T1000 (cell line): ENCODE measurements around the gene NPIPB9.
"Not testable (repeated sequence)": the region's sequence is repeated elsewhere in the genome, so short reads cannot be mapped to it uniquely, and the experiment has no call there.

Source experiments
- DNase-seq: peaks from one replicate; lab custom pipeline; 2025; ENCODE audit warnings: mixed read lengths; lab: John Stamatoyannopoulos, UW

The NPIPB9 gene

DNA sequence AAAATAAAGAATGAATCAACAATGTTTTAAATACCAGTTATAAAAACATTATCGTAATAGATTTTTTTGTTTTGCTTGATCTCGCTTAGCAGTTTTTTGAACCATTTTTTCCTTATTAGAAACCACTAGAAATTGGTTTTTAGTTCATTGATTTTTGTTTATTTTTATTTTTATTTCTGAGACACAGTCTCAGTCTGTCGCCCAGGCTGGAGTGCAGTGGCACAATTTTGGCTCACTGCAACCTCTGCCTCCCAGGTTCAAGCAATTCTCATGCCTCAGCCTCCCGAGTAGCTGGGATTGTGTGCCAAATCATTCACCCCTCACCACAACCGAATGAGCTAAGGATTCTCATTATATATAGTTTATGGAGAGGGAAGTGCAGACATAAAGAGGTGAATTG, at the start of gene NPIPB9:
TSS of gene NPIPB9 (plus strand) at position 301 of the 400 bp plus-strand sequence.
- DNase-seq: not testable (repeated sequence)

DNA sequence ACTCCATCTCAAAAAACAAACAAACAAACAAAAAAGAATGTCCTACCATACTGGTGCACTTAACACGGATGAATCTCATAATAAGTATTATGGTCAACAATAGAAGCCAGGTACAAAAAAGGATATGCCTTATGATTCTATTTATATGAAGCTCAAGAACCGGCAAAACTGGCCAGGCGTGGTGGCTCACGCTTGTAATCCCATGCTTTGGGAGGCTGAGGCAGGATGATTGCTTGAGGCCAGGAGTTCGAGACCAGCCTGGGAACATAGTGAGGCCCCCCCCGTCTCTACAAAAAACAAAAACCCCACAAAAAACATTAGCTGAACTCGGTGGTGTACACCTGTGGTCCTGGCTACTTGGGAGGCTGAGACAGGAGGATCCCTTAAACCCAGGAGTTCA, 47.3 kb upstream of the NPIPB9 start:
- not testable (repeated sequence) for DNase-seq

DNA sequence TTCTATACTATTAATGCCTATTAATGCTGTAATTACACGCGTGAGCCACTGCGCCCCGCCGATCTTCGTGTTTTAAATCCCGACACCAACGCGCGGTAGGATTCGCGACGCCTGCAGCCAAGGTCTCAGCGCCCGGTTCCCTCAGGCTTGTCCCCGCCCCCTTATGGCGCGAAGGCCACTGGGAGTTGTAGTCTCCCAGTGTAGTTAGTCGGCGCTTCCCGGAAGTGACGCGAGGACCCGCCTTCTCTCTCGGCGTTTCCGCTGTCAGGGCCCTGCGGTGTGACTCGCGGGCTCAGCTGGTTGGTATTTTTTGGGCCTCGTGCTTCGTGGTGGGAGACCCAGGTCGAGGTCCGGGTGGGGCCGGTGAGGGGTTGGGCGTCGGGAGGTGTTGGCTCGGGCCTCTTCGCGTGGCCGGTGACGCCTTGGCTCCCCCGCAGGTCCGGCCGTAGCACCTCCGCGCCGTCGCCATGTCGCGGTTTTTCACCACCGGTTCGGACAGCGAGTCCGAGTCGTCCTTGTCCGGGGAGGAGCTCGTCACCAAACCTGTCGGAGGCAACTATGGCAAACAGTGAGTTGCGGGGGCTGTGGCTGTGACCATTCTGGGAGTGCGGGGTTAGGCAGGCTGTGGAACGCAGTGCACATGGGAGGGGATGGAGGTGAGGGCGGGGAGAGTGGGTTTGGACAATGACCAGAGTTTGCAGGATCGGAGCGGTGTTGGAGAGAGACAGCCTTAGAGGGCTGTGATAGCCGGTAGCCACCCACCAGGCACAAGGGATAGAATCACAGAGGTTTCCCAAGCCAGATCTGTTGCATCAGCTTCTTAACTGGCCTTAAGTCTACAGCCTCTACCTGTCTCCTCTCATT, 40.1 kb upstream of the NPIPB9 start, which contains the start of gene EIF3C:
TSS of gene EIF3C (plus strand) at position 245 of the 864 bp plus-strand sequence. CDS start at position 468, 223 bp downstream.
- not testable (repeated sequence) for DNase-seq

DNA sequence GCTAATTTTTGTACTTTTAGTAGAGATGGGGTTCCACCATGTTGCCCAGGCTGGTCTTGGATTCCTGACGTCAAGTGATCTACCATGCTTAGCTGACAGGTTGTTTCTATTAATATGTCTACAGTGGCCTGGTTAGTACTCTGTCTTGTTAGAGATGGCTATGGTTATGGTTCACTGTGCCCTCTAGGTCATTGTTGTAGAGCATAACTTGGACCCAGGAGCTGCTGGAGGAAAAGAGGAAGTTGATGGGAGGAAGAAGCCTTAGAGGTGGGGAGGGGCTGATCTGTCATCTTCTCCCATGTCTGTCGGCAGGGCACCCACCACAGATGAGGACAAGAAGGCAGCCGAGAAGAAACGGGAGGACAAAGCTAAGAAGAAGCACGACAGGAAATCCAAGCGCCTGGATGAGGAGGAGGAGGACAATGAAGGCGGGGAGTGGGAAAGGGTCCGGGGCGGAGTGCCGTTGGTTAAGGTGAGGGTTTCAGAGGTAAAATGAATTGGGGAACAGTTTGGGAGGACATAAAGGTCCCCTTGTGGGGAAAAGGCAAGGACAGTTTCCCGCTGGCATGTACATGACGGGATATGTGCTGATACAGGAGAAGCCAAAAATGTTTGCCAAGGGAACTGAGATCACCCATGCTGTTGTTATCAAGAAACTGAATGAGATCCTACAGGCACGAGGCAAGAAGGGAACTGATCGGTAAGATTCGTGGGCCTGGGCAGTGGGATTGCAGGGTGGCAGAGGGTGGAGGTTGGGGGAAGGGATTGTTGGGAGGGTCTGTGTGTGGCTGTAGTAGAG, 28.5 kb upstream of the NPIPB9 start:
- not testable (repeated sequence) for DNase-seq

DNA sequence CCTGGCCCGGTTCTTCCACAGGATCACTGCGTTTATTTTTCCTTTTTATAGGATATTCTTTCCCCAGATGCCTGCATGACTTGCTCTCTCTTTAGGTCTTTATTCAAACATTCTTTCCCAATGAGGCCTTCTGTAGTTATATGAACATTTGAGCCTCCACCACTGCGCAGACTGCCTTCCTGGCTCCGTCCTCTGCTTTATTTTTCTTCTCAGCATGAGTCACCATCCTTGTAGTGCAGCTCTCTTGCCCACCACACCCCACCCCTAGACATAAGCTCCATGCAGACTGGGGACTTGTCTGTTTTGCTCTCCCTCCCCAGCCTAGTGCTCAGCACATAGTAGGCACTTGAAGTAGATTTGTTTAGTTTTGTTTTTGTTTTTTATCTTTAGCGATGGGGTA, 20.3 kb upstream of the NPIPB9 start:
- DNase-seq: not testable (repeated sequence)

DNA sequence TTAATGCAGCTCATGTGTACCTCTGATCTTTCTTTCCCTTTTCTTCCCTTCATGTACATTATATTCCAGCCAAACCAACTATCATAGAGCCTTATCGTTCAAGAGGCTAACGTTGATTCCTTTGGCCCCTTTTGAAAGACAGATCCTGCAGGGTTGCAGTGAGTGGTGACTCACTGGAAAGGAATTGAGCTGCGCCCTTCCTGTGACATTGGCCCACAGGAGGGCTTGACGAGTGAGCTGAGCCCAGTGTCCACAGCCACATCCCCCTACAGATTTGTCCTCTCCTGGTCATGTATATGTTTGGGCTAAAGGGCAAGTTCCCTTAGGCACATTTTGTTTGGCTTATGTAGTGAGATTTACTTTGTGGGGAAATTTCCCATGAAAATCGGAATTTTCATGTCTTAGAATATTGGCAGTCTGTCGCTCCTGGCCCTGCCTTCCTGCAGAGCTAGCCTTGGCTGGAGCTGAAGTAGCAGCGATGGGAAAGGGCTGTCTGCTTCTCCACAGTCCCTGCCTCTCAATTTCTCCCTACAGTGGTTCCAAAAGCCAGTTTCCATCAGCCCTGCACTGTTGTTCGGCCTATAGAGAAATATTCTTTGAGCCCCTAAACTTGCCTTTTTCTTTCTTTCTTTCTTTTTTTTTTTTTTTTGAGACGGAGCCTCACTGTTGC, 19.0 kb upstream of the NPIPB9 start:
- DNase-seq: not testable (repeated sequence)

DNA sequence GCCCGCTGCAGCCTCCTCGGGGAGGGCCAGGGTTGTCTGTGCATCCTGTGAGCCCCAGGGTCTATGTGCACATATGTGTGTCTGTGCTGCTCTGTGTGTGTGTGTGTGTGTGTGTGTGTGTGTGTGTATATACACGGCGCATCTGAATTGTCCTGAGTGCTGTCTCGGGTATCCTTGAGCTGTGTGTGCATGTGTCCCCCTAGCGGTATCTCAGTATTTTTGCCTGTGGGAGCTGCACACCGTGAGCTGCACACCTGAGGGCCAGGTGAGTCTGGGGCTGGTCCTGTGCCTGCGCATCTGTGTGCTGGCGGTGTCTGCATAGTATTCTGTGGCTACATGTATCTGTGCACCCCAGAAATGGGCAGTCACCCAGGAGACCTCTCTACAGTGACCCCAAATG, 11.8 kb upstream of the NPIPB9 start:
- not testable (repeated sequence) for DNase-seq

DNA sequence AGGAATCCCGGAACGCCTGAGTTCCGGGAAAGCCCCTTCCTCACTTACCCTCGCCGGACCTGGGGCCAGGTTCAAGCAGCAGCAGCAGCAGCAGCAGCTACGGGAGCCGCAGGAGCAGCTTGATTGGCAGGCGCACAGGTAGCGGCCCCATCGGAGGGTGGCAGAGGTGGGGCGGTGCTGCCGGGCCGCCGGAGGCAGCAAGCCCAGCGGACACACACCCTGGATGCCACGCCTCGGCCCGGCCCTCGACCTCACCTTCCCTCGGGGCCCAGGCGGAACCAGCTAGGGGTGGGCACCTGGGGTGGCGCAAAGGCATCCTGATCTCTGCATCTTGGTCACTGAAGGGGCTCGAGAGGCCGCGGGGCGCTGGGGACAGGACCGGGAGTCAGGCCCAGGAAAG, 11.0 kb upstream of the NPIPB9 start:
- not testable (repeated sequence) for DNase-seq

DNA sequence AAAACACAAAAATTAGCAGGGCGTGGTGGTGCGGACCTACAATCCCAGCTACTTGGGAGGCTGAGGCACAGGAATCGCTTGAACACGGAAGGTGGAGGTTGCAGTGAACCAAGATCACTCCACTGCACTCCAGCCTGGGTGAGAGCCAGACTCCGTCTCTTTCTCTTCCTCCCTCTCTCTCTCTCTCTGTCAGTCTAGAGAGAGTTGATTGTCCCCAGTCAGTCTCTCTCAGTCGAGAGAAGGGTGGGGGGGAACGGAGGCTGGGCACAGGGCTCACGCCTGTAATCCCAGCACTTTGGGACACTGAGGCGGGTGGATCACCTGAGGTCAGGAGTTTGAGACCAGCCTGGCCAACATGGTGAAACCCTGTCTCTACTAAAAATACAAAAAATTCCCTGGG, 10.3 kb upstream of the NPIPB9 start:
- not testable (repeated sequence) for DNase-seq

DNA sequence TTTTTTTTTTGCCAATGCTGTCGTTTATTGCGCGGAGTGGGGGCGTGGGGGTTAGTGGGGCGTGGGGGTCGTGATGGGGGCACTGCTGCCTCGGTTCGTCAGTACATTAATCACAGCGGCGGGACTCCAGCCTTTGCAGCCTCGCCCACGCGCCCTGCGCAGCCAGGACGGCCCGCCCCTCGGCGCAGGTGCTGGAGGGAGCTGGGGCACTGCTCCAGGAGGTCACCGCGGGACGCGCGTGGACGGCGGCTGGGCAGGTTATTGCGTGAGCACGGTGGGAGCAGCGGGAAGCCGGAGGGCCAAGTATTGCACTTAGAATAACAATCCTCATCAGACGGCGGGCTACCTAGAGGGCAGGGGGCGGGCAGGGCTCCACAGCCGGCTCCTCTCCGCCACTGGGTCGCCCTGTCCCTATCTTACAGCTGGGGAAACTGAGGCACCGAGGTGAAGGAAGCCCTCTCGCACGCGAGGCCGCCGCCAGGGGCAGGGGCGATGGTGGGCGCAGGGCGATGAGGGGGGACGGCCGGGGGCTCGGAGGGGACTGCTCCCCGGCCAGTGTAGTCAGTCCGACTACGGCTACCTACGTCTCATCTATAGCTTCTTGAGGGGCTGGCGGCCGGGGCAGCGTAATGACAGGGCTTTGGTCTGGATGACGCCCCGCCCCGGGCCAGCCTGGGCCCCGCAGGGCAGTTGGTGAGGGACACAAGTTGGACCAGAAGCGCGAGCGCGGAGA, 4.8 kb upstream of the NPIPB9 start:
- not testable (repeated sequence) for DNase-seq

DNA sequence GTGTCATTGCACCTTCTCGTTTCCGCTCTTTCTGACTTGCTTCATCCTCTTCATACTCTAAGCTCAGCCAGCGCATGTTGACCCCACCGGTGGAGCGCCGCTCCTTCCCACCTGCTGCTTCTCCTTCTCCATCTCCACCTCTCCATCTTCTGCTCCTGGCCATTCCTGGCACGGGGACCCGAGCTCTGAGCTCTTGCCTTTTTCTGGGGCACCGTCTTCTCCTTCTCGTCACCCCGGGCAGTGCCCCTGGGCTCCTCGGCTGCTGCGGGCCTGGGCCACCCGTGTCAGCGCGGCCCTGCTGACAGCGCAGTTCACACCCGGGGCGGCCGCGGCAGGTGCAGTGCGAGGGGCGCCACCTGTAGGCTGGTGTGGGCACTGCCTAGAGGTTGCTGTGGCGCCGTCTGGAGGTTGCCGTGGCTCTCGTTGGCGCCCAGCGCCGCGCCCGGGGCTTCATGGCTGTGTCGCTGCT, 1.6 kb upstream of the NPIPB9 start:
- DNase-seq: not testable (repeated sequence)

DNA sequence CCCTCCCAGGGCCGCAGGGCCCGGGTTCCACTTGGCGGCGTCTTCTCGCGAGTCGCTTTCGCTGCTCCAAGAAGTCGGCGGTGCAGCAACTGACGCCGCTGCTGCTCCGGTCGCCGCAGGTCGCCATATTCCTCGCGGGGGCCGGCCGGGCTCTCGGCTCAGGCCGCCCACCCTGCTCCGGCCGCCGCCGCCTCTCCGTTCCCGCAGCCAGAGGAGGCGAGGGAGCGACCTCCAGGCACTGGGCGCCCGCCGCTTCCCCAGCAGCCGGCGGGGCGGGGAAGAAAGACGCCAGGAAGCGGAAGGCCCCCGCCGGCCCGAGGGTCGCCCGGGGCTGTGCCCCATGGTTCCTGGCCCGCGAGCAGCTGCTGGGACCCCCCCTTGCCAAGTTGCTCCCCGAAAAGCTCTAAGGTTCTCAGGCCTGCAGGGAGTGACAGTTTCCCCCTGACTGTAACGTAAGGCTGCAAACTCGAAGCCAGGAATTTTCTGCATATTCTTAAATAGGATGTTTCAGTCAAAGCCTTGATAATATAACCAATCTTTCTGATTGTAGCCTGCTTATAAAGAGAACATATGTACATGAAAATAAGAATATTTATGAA, 1.0 kb upstream of the NPIPB9 start:
- DNase-seq: not testable (repeated sequence)

DNA sequence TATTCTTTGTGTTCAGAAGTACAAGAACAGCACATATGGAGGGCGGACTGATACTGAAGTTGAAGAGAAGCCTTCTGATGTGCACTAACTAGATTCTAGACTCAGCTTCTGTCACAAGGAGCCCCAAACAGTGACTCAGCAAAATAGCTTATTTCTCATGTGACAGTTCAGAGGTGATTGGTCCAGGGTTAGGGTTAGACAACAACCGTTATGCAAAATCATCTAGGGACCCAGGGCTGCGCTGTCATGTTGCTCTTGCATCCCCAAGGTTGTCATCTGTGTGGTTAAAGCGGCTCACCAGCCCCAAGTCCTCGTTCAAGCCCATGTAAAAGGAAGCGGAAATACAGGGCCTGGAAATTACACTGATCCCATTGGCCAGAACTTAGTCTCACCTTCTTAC, 30.1 kb downstream of the NPIPB9 start:
- DNase-seq: not testable (repeated sequence)

DNA sequence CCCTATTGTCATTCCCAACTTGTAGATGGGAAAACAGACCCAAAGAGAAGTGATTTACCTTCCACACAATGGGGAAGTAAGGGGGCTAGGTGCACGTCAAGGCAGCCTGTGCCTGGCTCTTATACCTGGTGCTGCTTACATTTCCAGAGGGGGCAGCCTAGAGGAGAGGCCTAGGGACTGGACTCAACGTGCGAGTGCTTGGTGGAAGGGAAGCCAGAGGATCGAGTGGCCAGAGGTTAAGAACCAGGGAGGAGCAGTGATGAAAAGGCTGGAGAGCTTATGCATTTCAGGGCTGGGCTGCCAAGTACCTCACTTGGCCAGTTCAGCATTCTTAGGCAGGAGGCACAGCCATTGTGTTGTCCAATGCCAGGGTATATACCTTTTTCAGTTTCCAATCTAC, 30.8 kb downstream of the NPIPB9 start:
- DNase-seq: not testable (repeated sequence)

DNA sequence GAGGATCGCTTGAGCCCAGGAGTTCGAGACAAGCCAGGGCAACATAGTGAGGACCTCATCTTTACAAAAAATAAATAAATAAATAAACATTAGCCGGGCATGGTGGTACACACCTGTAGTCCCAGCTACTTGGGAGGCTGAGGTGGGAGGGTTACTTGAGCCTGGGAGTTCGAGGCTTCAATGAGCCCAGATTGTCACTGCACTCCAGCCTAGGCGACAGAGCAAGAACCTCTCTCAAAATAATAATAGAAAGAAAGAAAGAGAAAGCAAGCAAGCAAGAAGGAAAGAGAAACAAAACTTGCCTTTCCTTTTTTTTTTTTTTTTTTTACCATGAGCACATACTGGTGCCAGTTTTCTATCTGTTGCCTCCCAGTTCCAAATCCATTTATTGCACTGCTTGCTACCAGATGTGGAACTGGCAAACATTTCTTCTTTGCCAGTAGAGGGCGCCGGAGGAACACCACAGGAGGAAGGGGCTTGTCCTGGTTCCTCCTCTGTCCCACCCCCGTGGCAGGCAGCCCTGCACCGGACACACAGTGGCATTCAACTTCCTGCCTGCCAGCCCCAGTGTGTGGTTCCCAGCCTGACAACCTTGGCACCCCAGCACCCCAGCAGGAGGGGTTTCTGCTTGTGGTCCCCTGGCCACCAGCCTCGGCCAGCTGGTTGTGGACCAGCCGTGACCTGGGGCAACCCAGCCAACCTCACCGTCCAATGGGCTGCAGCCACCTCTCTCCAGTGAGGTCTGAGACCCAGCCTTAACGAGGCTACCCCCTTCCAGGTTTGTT, 50.8 kb downstream of the NPIPB9 start:
- DNase-seq: peak; percentile 51

DNA sequence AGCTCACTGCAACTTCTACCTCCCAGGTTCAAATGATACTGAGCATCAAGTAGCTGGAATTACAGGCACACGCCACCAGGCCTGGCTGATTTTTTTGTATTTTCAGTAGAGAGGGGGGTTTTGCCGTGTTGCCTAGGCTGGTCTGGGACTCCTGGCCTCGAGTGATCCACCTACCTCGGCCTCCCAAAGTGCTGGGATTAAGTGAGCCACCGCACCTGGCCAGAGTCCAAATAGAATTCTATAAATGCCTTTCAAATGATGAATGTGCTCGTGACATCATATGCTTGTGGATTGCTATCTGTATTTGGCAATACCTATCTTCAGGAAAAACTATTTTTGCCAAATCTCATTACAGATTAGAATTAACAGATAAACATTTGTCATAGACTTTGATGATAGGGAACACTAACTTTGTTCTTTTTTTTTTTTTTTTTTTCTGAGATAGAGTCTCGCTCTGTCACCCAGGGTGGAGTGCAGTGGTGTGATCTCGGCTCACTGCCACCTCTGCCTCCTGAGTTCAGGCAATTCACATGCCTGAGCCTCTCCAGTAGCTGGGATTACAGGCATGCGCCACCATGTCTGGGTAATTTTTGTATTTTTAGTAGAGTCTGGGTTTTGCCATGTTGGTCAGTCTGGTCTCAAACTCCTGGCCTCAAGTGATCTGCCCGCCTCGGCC, 56.0 kb downstream of the NPIPB9 start:
- not testable (repeated sequence) for DNase-seq

DNA sequence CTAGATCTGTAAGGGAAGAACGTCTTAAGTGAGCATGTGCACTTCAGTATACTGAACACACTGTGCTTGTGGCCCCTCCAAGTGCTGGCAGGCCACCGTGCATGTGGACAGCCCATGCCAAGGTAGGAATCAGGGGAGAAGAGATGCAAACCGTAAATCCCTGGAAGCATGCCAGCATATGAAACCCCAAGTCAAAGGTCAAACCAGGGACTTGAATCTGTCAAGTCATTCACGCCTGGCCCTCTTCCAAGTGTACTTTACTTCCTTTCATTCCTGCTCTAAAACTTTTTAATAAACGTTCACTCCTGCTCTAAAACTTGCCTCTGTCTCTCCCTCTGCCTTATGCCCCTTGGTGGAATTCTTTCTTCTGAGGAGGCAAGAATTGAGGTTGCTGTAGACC, 68.4 kb downstream of the NPIPB9 start:
- DNase-seq: no peak

DNA sequence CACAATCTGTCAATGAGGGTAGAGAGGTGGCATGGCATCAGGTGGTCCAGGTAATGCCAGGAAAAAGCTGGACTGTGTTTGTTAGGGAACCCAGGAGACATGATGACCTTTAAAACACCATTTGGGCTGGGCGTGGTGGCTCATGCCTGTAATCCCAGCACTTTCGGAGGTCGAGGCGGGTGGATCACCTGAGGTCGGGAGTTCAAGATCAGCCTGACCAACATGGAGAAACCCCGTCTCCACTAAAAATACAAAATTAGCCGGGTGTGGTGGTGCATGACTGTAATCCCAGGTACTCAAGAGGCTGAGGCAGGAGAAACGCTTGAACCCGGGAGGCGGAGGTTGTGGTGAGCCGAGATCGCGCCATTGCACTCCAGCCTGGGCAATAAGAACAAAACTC, 69.0 kb downstream of the NPIPB9 start:
- DNase-seq: not testable (repeated sequence)

DNA sequence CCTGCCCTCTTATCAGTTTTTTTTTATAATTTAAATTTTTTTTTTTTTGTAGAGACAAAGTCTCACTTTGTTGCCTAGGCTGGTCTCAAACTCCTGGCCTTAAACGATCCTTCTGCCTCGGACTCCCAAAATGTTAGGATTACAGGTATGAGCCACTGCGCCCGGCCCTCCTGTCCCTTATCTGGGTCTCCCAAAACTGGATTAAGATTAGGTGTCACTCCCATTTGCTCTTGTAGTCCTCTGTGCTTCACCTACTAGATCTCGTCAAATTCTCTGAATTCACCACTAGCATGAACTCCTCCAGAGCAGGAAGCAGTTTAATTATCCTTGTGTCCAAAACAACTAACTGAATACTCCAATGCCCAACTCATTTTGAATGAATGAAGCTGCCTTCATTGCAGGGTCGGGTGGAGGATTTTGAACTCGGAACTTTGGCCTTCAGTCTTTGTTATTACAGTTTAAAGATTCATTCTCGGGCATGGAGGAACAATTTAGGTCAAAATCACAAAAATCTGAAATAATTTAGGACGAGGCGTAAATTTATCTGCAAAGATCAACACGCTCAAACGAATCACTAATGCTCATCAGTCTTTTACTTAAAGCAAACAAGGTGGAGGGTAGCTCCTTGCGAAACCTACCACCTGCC, 70.4 kb downstream of the NPIPB9 start:
- no peak for DNase-seq
